SIG-M5 (cell line): ENCODE data around the gene ARHGAP15.

Experiments
- DNase-seq: peaks from one replicate; lab custom pipeline; 2025; lab: John Stamatoyannopoulos, UW

ARHGAP15 gene

DNA sequence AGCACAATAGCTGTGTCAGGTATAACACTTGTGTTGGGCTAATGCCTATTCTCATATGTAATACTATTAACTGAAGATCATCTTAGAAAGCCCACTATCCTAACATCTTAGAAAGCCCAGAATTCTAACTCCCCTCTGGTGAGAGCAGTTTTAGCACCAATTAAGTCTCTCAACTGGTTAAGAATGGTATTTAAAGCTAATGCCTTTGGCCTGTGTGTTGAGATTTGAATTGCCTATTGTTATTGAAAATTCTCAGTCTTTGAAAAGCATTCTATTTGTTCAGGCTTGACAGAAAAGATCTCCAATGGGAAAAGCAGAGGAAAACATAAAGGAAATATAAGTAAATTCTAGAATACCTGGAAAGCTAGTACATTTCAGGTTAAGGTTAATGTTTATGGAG lies 352.5 kb downstream of the ARHGAP15 start:
- DNase-seq: no peak

DNA sequence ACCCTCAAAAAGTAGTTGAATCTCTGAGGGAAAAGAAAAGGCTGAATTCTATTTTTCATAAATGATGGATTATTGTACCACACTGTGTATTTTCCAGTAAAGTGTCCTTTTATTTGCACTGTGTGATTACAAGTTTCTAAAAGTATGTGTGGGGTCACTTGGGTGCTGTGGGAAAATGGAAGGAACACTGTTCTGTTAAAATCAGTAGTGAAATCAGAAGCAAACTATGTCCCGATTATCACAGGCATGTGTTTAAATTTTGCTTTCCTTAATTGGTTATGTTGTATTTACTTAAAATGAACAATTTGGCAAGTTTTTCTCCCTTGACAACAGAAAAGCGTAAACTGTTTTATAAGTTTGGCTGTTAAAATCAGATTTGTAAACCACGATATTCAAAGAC lies 353.1 kb downstream of the ARHGAP15 start:
- DNase-seq: no peak

DNA sequence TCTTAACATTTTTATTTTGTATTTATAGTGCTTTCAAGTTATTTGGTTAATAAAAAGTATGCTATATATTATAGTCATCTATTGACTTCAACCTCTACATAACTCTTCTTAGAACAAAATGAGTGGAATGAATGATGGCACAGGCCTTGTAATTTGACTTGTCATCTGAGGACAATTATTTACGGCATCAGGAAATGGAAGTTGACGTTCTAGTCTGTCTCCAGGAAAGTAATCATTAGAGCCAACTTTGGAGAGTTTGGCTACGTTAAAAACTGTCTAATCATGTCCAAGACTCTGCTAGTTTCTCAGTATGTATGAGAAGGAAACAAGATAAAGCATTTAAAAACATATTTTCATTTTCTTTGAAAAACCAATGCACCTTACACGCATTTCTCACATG lies 353.6 kb downstream of the ARHGAP15 start:
- DNase-seq: no peak

DNA sequence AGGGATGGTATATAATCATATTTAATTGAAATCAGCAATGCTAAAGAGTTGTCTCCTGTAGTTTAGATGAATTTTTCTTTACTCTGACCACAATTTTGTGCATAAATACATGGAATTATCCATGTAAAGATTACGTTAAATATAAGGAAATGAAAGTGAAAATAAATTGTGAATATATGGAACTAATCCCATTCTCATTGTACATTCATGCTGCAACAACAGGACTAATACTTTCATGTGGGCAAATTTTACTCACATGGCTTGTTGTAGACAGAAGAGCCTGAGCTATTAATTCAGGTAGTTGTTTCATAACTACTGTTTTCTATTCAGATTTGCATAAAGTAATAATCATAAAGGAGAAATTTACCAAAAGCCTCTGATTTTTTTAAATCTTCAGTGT lies 357.8 kb downstream of the ARHGAP15 start:
- DNase-seq: no peak

DNA sequence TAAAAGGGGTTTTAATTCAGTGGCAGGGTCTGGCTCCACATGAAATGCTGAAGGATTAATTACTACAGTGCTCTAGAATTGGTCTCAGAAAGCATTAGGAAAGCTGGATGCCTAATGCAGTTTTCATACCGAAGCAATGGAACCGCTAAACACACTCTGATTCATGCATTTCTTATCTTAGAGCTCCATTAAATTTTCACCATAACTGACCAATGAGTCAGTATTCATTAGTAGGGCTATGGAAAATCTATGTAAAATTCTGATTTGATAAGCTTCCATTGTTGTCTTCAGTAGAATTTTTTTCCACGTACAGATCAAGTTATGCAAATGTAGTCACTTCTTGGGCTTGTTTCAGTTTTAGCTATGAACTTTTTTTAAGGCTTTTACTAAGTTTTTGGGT lies 359.9 kb downstream of the ARHGAP15 start:
- no peak for DNase-seq

DNA sequence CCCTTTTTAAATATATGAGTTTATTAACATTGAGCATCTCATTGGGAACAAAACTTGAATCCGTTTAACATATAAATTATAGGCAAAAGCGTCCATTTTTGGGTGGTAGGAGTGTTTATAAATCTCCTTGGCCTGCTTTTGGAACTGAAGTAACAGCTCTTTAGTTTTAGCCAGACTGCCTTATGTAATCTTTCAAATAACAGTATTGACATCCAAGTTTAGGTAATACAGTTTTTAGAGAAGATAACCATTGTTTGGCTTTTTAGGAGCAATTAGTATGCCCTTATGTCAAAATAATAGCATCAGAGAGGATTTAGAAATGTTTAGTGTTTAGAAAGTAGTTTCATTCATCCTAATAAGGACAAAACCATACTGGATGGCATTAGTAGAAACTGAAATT lies 361.9 kb downstream of the ARHGAP15 start:
- no peak for DNase-seq

DNA sequence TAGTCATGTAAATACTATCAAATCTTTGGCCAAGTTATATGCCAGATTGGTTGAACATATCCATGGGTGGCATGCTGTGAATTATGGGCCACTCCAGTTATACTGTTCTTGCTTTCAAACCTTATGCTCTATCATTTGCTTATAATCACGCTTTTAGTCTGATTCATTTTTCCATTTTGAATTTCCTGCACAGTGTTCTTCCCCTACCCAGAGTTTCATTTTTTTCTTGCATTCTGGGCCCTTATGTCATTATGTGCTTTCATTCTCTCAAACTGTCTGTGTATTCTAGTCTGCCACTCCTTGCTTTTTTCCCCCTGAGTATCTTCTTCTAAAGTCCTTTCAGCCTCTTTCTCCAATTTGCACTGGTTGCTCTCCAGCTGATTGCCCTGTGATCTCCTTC lies 364.1 kb downstream of the ARHGAP15 start:
- DNase-seq: no peak

DNA sequence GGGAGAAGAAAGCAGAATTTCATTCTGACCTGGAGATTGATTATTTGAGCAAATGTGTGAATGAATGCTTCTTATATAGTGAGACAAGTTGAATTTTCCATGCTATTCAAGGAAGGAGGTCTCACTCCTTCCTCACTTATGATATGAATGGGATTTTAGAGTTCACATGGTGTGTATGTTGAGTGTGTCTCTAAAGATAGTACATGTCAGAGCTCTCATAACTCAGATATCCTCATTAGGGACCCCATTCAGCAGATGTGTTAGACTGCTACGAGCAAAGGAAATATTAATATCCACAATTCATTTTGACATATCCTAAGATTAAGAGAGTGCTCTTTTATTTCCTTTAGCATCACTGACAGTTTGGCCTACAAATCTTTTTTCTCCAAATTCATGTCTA lies 368.5 kb downstream of the ARHGAP15 start:
- DNase-seq: no peak

DNA sequence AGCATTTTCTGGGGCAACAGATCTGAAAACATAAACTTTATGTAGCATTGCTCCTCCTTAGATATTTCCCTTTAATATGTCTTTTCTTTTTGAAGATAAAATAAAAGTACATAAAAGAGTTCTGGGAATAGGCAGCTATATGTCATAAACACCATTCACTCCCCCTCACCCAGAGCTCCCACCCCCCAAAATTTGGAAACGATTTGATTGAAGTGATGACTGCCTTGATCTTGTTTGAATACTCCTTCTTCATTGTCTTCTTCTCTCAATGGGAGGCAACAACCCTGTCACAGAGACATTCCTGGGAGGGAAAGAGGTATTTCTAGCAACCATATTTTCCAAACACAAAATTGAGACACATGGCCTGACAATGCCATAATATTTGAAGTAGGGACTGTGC lies 369.3 kb downstream of the ARHGAP15 start:
- no peak for DNase-seq

DNA sequence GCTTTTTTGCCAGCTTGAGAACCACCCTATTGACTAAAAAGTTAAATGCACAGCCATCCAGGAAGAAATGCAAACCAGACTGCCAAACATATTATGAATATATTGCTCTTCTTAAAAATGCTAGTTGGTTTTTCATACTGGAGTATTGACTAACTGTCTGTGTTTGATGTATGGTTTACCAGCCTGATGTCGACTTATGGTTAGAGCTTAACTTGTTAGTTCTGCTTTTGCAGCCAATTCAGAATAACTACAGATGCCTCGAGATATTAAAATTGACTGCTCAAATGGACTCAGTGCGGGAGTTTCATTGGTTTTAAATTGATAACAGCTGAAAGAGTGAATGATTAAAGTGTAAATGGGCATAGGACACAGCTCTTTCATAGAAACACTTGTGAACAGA lies 369.8 kb downstream of the ARHGAP15 start:
- no peak for DNase-seq

DNA sequence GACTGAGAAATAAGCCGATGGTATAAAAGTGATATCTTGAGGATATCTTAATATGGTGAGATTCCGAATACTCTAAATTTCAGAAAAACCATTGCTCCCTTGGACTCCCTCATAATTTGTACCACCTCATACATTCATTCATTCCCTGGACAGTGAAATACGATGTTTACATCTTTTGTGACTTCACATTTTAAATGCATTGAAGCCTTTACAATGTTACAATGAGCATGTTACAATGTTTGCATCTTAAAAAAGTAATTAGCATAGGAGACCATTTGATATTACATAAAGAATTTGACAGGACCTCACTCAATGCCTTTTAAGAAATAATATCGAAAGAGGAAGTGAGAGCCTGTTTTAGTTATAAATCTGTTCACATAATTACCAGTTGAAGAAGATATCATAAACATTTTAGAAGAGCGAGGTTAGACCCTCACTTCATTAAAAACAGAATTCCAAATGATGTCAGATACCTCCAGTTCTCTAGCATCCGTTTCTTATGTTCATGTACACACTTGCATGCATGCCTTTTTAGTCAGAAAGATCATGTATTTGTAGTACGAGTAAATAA lies 372.0 kb downstream of the ARHGAP15 start:
- DNase-seq: no peak

DNA sequence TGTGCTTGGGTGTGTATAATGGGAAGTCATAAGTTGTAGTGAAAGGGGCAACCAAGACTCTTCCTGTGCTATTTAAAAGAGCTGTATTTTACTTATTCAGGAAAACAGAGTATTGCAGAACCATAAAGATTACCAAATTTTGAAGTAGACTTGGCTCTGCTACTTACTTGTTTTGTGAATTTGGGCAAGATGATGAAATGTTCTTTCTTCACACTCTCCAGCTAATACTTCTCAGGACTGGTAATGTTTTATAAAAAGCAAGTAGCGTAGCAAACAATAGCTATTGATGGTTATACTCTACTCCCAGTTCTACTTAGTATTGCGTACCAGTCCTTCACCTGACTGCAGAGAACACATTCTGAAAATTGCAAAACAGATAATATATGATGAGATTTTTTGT lies 374.1 kb downstream of the ARHGAP15 start:
- DNase-seq: no peak

DNA sequence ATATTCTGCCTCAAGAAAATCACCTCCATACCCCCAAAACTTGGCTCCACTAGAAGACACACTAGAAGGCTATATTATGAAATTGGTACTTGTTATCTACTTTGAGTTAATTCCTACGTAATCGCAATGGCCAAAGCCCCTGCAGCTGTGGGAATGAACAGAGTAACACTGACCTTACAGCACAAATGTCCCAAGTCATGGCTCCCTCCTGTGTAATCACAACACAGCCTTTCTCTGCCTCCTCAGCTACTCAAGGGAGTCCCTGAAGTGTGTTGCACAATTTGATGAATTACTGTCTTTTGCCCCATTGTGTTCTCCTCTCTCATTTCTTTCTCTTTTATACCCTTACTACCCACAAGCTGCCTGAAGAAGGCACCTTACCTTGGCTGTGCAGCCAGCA lies 375.2 kb downstream of the ARHGAP15 start:
- no peak for DNase-seq

DNA sequence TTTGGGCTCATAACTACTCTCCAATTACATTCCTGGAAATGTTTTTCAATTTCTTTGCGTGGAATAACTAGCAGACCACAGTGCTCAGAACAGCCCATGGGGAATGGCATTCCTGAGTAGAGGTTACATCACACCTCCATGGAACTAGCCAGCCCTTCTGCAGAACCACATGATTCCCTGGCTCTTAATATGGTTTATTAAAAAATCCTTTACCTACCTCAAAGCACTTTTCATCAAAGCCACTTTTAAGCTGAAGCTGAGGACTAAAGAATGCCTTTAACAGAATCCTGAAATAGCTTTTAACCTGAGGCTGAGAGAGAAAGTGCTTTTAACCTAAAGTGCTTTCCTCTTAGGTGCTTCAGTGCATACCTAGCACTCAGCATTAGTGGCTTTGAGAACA lies 376.3 kb downstream of the ARHGAP15 start:
- no peak for DNase-seq

DNA sequence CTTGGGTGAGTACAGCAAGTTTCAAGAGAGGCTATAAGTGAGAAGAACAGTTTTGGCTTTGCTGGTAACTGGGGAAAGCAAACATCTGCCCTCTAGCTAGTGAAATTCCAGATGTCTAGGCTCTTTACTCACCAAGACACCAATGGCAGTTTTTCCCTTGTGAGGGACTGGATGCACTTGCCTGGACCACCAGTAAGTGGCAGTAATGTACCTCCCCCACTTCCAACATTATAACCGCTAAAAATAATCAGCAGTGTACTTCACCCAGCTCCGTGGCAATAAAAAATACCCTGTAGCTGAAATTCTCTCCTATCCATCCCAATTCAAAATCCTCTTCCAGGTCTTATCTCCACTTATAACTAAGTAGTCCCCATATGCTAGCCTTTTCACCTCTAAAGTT lies 383.9 kb downstream of the ARHGAP15 start:
- no peak for DNase-seq

DNA sequence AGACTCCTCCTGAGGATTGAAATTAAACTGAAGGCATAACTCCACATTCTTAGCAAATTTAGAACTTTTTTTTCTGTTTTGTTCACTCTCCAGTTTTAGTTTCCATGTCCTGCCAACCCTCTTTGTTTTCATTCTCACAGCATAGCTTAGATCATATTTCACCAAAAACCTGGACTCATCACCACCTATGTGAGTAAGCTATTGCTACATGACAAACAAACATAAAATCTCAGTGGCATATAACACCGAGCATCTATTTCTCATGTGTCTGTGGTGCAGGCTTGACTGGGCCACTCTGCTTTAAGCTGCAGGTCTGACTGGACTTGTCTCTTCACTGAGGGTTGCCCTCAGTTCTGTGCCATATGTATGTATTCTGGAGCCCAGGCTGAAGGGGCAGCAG lies 385.2 kb downstream of the ARHGAP15 start:
- DNase-seq: no peak

DNA sequence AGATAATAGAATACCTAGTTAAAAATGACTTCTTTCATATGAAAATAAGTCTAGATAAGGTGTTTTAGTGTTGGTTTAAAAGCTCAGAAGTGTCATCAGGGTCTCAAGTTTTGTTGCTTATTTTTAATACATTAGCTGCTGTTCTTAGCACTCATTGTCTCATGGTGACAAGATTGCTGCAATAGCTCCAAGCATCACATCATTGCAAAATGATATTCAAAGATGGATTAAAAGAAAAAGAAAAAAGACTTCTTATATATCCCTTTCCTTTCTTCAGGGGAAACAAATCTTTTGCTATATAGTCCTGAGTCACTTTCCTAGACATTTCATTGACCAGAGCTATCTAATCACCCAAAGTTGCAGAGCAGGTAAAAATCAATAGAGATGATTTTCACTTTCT lies 386.1 kb downstream of the ARHGAP15 start:
- no peak for DNase-seq

DNA sequence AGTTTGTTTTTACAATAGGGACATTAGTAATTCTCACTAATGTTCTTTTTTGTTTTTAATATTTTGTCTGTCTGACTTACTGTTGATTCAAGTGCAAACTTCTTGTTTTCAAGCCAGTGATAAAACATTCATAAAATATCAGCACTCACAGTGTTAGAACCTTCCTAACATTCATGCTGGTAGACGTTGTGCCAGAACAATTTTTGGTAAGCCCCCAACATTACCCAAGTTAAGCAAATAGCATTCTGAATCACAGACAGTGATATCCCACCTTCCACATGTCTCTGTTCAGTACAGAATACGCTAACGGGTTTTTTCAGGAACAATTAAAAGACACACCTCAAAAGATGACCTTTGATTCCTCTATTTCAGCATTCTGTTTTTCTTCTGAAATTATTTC lies 390.3 kb downstream of the ARHGAP15 start:
- no peak for DNase-seq

DNA sequence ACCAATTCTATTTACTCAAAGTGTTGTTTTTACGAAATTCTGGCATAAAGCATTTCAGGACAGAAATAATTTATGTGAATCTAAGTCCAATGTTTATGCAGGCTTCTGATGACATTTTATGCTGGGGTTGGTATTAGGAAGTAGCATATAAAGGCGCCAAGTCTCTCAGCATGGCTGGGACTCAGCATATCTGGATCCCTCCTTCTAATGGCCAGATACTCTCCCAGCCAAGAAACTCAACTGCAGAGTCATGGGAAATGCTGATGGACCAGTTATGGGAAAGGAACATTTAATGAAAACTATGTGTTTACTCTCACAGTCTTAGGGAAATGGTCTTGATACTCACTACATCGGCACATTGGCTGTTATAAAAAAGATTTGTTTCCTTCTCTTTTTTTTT lies 392.2 kb downstream of the ARHGAP15 start:
- DNase-seq: no peak

DNA sequence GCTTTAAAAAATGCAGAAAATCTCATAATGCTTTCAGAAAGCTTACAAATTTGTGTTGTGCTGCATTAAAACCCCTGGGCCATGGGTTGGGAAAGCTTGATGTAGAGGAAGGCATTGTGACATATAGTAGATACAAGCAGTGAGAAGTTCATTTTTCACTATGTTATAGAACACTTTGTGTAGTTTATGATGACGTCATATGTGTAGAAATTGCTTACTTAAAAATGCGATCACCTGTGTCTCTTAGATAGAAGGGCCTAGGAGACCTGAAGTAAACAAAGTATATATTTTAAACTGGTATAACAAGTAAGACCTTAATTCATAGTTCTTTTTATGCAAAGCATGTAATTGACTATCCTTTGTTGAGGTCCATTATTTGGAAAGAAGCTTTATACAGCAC lies 393.5 kb downstream of the ARHGAP15 start:
- DNase-seq: no peak

DNA sequence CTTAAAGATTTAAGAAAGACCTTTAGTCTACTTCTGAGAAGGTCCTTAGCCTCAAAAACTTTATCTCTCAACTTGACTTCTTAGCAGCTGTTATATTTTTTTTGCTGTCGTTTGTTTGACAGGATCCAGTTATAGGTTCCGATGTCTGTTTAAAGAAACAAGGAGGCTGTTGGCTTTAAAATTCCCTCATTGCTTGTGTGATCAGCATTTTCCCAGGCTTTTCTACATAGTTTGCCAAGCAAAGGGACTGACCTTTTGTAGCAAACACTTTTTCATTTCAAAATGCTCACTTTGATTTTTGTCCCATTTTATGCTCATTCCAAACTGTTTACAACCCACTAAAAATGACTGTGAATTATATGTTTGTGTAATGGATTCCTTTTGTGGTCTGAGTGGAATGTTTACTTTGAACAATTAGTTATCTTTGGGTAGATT lies 394.9 kb downstream of the ARHGAP15 start:
- DNase-seq: no peak

DNA sequence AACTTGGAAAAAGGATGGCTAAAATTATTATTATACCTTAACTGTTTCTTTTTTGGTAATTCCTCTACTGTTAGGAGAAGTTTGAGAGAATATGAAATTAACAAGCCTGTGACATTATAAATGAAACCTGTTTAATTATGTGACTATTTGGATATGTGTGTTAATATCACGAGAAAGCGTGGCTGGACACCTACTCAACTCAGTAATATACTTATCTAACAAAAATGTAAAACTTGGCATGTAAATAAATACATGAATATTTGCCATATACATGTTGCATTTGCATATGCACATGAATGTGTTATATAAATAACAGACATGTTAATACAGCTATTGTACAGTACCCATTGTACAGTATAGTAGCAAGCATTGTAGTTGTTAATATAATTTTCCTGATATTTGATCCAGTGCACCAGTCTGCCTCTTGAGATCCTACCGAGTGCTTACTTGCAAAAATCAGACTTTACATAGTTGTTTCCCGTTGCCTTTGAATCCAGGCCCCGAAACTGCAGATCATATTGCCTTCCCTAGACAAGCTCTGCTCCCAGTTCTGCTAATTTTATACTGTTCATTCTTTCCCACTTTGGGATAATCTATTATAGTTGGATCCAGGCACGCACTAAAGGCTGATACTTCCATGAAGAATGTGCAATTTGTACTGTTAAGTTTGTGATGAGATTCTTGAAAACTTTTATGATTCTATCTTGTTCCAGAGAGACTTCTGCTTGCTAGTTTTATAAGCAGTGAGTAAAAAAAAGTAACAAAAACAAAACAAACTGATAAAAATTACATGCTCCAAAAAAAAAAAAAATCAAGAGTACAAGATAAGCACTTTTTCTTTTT lies 395.6 kb downstream of the ARHGAP15 start:
- no peak for DNase-seq

DNA sequence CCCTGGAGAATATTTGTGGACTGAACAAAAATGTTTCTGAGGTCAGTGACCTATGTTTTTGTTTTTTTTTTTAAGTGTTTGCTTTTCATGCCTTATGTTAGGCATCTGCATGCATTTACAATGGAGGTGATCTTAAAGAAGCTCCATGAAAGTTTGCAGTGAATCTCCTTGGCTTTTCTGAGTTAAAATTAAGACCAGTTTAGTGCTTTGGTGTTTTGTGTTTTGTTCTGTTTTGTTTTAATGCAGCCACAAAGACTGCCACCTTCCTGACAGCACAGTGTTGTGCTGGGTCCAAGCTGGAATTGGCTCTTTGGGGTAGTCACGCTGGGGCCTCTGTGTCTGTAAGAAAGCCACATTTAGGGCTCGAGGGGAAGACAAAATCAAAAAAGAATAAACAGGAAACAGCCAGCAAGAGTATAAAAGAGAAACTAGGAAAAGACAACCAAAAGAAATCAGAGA lies 396.2 kb downstream of the ARHGAP15 start:
- DNase-seq: no peak

DNA sequence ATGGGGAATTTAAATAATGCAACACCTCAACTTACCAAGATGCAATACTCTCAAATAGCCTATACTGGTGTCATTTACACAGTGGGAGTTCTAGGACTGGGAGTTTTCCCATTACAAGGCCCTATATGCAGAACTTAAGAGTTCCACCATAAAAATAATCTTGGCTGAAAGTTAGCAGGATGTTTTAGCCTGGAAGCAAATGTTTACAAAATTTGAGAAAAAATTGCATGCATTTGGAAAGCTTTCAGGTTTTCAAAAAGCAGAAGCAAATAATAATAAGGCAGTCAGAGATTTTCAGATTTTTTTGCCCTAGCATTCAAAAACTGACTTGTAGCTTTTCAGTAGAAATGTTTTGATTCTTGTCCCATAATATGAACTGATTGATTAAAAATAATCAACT lies 397.3 kb downstream of the ARHGAP15 start:
- DNase-seq: no peak
